HCT116 (cell line): Measurements from ENCODE around the gene LRBA. TPM values are rescaled to one million over a fixed set of nuclear protein-coding genes. Genes with fewer than 3 reads are reported as not detected.

Source experiments
- ATAC-seq: fragments of 200-7000 bp; cut with Tn5 transposase; 2 replicates; pipeline ENCODE4 v1.9.1; 2020; ENCODE audit warnings: mild to moderate bottlenecking, moderate library complexity
- BruUV-seq: library from RNA; stranded (reverse); fragments of 400-500 nt; replicated peaks from 2 replicates; lab custom pipeline; 2021; lab: Mats Ljungman, UMichigan
- CTCF ChIA-PET: fragments of 300-600 bp; sonication (Branson Sonifier 250); formaldehyde crosslinking; loops from one replicate; lab custom pipeline; 2021; ENCODE audit warnings: antibody characterized with exemption; lab: Charles Lee
- POLR2A ChIA-PET: fragments of 300-600, 350-600 bp; sonication (Branson Sonifier 250); formaldehyde crosslinking; loops from one replicate; lab custom pipeline; 2021; ENCODE audit warnings: antibody characterized with exemption; lab: Charles Lee
- RAD21 ChIA-PET, 2 experiments: fragments of 300-600 bp; sonication (Branson Sonifier 250); formaldehyde crosslinking; loops; one replicate each; lab custom pipeline; 2023; ENCODE audit warnings: low total read pairs in 2 of 2; ENCODE audit not compliant: uncharacterized antibody in 2 of 2, unreplicated experiment in 2 of 2, low non-redundant PET in 1 of 2; lab: Charles Lee
- DNase-seq: peaks from one replicate; pipeline ENCODE4 v3.0.0-alpha.2; 2010; ENCODE audit warnings: low read depth, low spot score
- H2AFZ ChIP-seq: fragments of 200-600 bp; shearing (Covaris generic), sonication (generic); 2 replicates; pipeline ENCODE4 v1.6.1; 2017; ENCODE audit warnings: low read depth, mixed run types, mixed read lengths, antibody characterized with exemption, low read length; ENCODE audit not compliant: poor library complexity, severe bottlenecking
- H3K27ac ChIP-seq: 2 replicates; pipeline ENCODE4 v1.5.1; 2012; ENCODE audit warnings: low read depth, low read length
- H3K27me3 ChIP-seq: fragments of 200-600 bp; sonication (generic); 2 replicates; pipeline ENCODE4 v1.6.1; 2016; ENCODE audit warnings: mixed run types, low read length, mixed read lengths; ENCODE audit not compliant: insufficient read depth
- H3K36me3 ChIP-seq, 2 experiments: fragments of 200-500 bp in 1 of 2; fragments of 200-600 bp in 1 of 2; sonication (Bioruptor generic) in 1 of 2; sonication (generic) in 1 of 2; 2 replicates each; pipeline versions ENCODE4 v1.5.1 to v1.6.1; 2014 to 2016; ENCODE audit warnings: low read length in 2 of 2, inconsistent platforms in 1 of 2, mixed read lengths in 1 of 2, mixed run types in 1 of 2; ENCODE audit not compliant: insufficient read depth in 2 of 2, control insufficient read depth in 1 of 2
- H3K4me1 ChIP-seq, 2 experiments: fragments of 200-600 bp in 1 of 2; sonication (generic) in 1 of 2; 2 replicates each; pipeline versions ENCODE4 v1.5.1 to v1.6.1; 2012 to 2017; ENCODE audit warnings: low read length in 2 of 2, inconsistent platforms in 1 of 2, mild to moderate bottlenecking in 1 of 2, mixed read lengths in 1 of 2, mixed run types in 1 of 2, moderate library complexity in 1 of 2; ENCODE audit not compliant: insufficient read depth in 2 of 2, control insufficient read depth in 1 of 2
- H3K4me2 ChIP-seq: fragments of 200-600 bp; sonication (generic); 2 replicates; pipeline ENCODE4 v1.6.1; 2017; ENCODE audit warnings: mixed run types, low read length, mixed read lengths
- H3K4me3 ChIP-seq, 2 experiments: fragments of 200-600 bp in 1 of 2; sonication (generic) in 1 of 2; replicated peaks in 1 of 2; 2 replicates each; pipeline ENCODE4 v1.5.1; 2011 to 2016; ENCODE audit warnings: low read length in 2 of 2, control low read depth in 1 of 2, low read depth in 1 of 2, mild to moderate bottlenecking in 1 of 2, mixed read lengths in 1 of 2, mixed run types in 1 of 2
- H3K79me2 ChIP-seq: fragments of 200-600 bp; sonication (generic); 2 replicates; pipeline ENCODE4 v1.6.1; 2017; ENCODE audit warnings: mild to moderate bottlenecking, mixed run types, low read length, moderate library complexity, mixed read lengths; ENCODE audit not compliant: insufficient read depth
- H3K9ac ChIP-seq: fragments of 200-600 bp; sonication (generic); 2 replicates; pipeline ENCODE4 v1.6.1; 2016; ENCODE audit warnings: low read length, mixed read lengths
- H3K9me2 ChIP-seq: fragments of 200-600 bp; sonication (generic), shearing (Covaris generic); 2 replicates; pipeline ENCODE4 v1.6.1; 2017; ENCODE audit warnings: mixed run types, mild to moderate bottlenecking, moderate library complexity; ENCODE audit not compliant: insufficient read depth
- H3K9me3 ChIP-seq, 2 experiments: fragments of 200-500 bp in 1 of 2; fragments of 200-600 bp in 1 of 2; sonication (Bioruptor generic) in 1 of 2; sonication (generic) in 1 of 2; 2 replicates each; pipeline ENCODE4 v1.6.1; 2014 to 2017; ENCODE audit warnings: low read length in 2 of 2, mixed read lengths in 2 of 2, inconsistent platforms in 1 of 2, low read depth in 1 of 2, mild to moderate bottlenecking in 1 of 2, mixed run types in 1 of 2, moderate library complexity in 1 of 2; ENCODE audit not compliant: control insufficient read depth in 1 of 2, insufficient read depth in 1 of 2
- H4K20me1 ChIP-seq: fragments of 200-600 bp; sonication (generic), shearing (Covaris generic); 2 replicates; pipeline ENCODE4 v1.6.1; 2017; ENCODE audit warnings: mixed run types, mild to moderate bottlenecking, moderate library complexity; ENCODE audit not compliant: insufficient read depth
- ATF3 ChIP-seq: IDR thresholded peaks from 2 replicates; pipeline ENCODE4 v1.6.1; 2012
- CBX3 ChIP-seq: IDR thresholded peaks from 2 replicates; pipeline ENCODE4 v1.6.1; 2012; ENCODE audit warnings: low read depth
- CEBPB ChIP-seq: IDR thresholded peaks from 2 replicates; pipeline ENCODE4 v1.6.1; 2012; ENCODE audit warnings: low read depth
- CTCF ChIP-seq, 3 experiments: fragments of 200-600 bp in 1 of 3; sonication (generic) in 1 of 3; IDR thresholded peaks in 2 of 3; conservative IDR thresholded peaks in 1 of 3; 2 replicates each; pipeline ENCODE4 v1.5.1; 2012 to 2017; ENCODE audit warnings: low read depth in 2 of 3, low read length in 2 of 3, antibody characterized with exemption in 1 of 3, borderline replicate concordance in 1 of 3, control low read depth in 1 of 3, mild to moderate bottlenecking in 1 of 3, mixed read lengths in 1 of 3, mixed run types in 1 of 3, moderate library complexity in 1 of 3; ENCODE audit not compliant: insufficient read depth in 1 of 3
- EZH2 ChIP-seq: fragments of 200-600 bp; sonication (generic); IDR thresholded peaks from 2 replicates; pipeline ENCODE4 v1.6.1; 2017; ENCODE audit warnings: antibody characterized with exemption, mixed run types
- EZH2phosphoT487 ChIP-seq: fragments of 200-600 bp; IDR thresholded peaks from 2 replicates; pipeline ENCODE4 v1.6.1; 2018; ENCODE audit warnings: antibody characterized with exemption, borderline replicate concordance
- FOSL1 ChIP-seq: IDR thresholded peaks from 2 replicates; pipeline ENCODE4 v1.6.1; 2012; ENCODE audit warnings: low read depth
- JUND ChIP-seq: IDR thresholded peaks from 2 replicates; pipeline ENCODE4 v1.6.1; 2012
- MAX ChIP-seq: IDR thresholded peaks from 2 replicates; pipeline ENCODE4 v1.6.1; 2012
- POLR2AphosphoS5 ChIP-seq: IDR thresholded peaks from 2 replicates; pipeline ENCODE4 v1.6.1; 2011; ENCODE audit warnings: mild to moderate bottlenecking, low read depth, low read length, moderate library complexity
- SIN3A ChIP-seq: IDR thresholded peaks from 2 replicates; pipeline ENCODE4 v1.6.1; 2012; ENCODE audit warnings: low read depth
- SP1 ChIP-seq: IDR thresholded peaks from 2 replicates; pipeline ENCODE4 v1.6.1; 2012; ENCODE audit warnings: low read depth
- TCF7L2 ChIP-seq: IDR thresholded peaks from 2 replicates; pipeline ENCODE4 v1.7.0; 2011; ENCODE audit warnings: borderline replicate concordance, inconsistent platforms; ENCODE audit not compliant: insufficient read depth, insufficient read length; ENCODE audit errors: extremely low read depth
- YY1 ChIP-seq: IDR thresholded peaks from 2 replicates; pipeline ENCODE4 v1.6.1; 2011; ENCODE audit warnings: low read length, low read depth, moderate library complexity, mild to moderate bottlenecking; ENCODE audit not compliant: insufficient replicate concordance; ENCODE audit errors: extremely low read depth
- ZBTB33 ChIP-seq: IDR thresholded peaks from 2 replicates; pipeline ENCODE4 v1.6.1; 2011; ENCODE audit warnings: mild to moderate bottlenecking, low read length, moderate library complexity; ENCODE audit not compliant: insufficient replicate concordance; ENCODE audit errors: extremely low read depth
- ZFX ChIP-seq: fragments of 450-650 bp; IDR thresholded peaks from 2 replicates; pipeline ENCODE4 v1.6.1; 2017
- ZNF274 ChIP-seq: fragments of 200-500 bp; sonication (Bioruptor generic); IDR thresholded peaks from 2 replicates; pipeline ENCODE4 v1.6.1; 2014; ENCODE audit warnings: mild to moderate bottlenecking, low read depth, low read length, inconsistent platforms
- intact Hi-C: fragments of 100-400 bp; cut with micrococcal nuclease; formaldehyde crosslinking; loops from 2 replicates; pipeline ENCODE4 v1.10.0; 2022
- total RNA-seq: library from RNA; stranded (reverse); gene quantifications from one replicate; pipeline ENCODE4 v1.2.1, GENCODE V29; 2021; ENCODE audit not compliant: unreplicated experiment

LRBA gene
- total RNA-seq, 1 experiment from 2014 or later = 79.8 TPM

GRCh38 chr4:150231107-150231770 lies 783.8 kb downstream of the LRBA start:
- no peak for DNase-seq
- H3K9me3 ChIP-seq = no peaks in the 10 kb centered on the region
- ATAC-seq = no peak
- ChIA-PET RAD21 (no interaction called here), POLR2A (no interaction called here), CTCF (interaction anchor here (1.4 kb wide), 1 partner anchor 11 kb away, joined by 4 read pairs; no protein-coding TSS in a partner anchor)
- no peaks in the 10 kb centered on the region for H3K27me3 ChIP-seq
- no peaks in the 10 kb centered on the region for H3K36me3 ChIP-seq
- no peak overlapping the region for H3K4me2 ChIP-seq
- H3K4me3 ChIP-seq = no peak overlapping the region
- H2AFZ ChIP-seq = no peak overlapping the region
- intact Hi-C loops = no loop called here
- H3K4me1 ChIP-seq = no peaks in the 10 kb centered on the region
- no peaks in the 10 kb centered on the region for H3K79me2 ChIP-seq
- TF ChIP-seq SIN3A (no peak), SP1 (no peak), ZBTB33 (no peak), EZH2 (no peak), YY1 (no peak), MAX (no peak), TCF7L2 (no peak), POLR2AphosphoS5 (no peak), ATF3 (no peak), EZH2phosphoT487 (no peak), FOSL1 (no peak), ZFX (no peak), CEBPB (no peak), ZNF274 (no peak), CBX3 (no peak), JUND (no peak), CTCF (IDR thresholded peaks at IDR 0.05 in 2 of 3, conservative IDR thresholded peaks at IDR 0.05 in 1 of 3; ENCODE audit: borderline replicate concordance in 1 of 3, insufficient read depth in 1 of 3, low read depth in 2 of 3, low read length in 2 of 3) (no peak)
- no peaks in the 10 kb centered on the region for H4K20me1 ChIP-seq
- no peak overlapping the region for H3K9ac ChIP-seq
- BruUV-seq = no TSS peak
- no peak overlapping the region for H3K27ac ChIP-seq
- H3K9me2 ChIP-seq = no peaks in the 10 kb centered on the region
